Lower lobe of right lung (tissue), 2 donors: ENCODE data around the gene ANO2. TPM values are rescaled to one million over a fixed set of nuclear protein-coding genes. Genes with fewer than 3 reads are reported as not detected.

ENCODE experiments used
- ATAC-seq, 2 donors: fragments of 200-7000 bp; cut with Tn5 transposase; one replicate each; pipeline ENCODE4 v1.9.1; 2020 to 2022; ENCODE audit warnings: mild to moderate bottlenecking in 2 of 2, moderate library complexity in 2 of 2
- DNase-seq: peaks from one replicate; pipeline ENCODE4 v3.0.0-alpha.2; 2020
- H3K27ac ChIP-seq: fragments of 200-600 bp; one replicate; pipeline ENCODE4 v1.8.0; 2022
- H3K27me3 ChIP-seq: fragments of 200-600 bp; one replicate; pipeline ENCODE4 v1.8.0; 2022; ENCODE audit warnings: low read depth
- H3K36me3 ChIP-seq: fragments of 200-600 bp; one replicate; pipeline ENCODE4 v1.8.0; 2022; ENCODE audit warnings: mild to moderate bottlenecking
- H3K4me1 ChIP-seq: fragments of 200-600 bp; one replicate; pipeline ENCODE4 v1.8.0; 2022
- H3K4me3 ChIP-seq: fragments of 200-600 bp; one replicate; pipeline ENCODE4 v1.8.0; 2022; ENCODE audit warnings: mild to moderate bottlenecking
- H3K9me3 ChIP-seq: fragments of 200-600 bp; one replicate; pipeline ENCODE4 v1.8.0; 2022
- CTCF ChIP-seq: fragments of 200-600 bp; IDR thresholded peaks from one replicate; pipeline ENCODE4 v1.8.0; 2022; ENCODE audit warnings: antibody characterized with exemption, mild to moderate bottlenecking
- intact Hi-C: fragments of 100-400 bp; cut with DNase I; formaldehyde crosslinking; loops from one replicate; pipeline ENCODE4 v1.11.0; 2022
- total RNA-seq: library from RNA; stranded (reverse); fragmentation: NEBNext Ultra II Directional; extraction: Animal tissue kit (Norgen Biotek cat#: 25700); gene quantifications from one replicate; pipeline ENCODE4 v1.2.1, GENCODE V29; 2021
- donor health status: DM: no; HTN: yes; CAD: no; lungs with severe emphysema.

Gene ANO2
- total RNA-seq, 1 donor from 2014 or later: 22.2 TPM

- DNase-seq: no peak
- no peak for TF ChIP-seq CTCF
- intact Hi-C loops: no loop called here
- no peaks in the 10 kb centered on the region for H3K4me1 ChIP-seq
- H3K27me3 ChIP-seq: no peaks in the 10 kb centered on the region
- no peak overlapping the region for H3K27ac ChIP-seq
- no peak for ATAC-seq
- H3K36me3 ChIP-seq: no peaks in the 10 kb centered on the region
- no peak overlapping the region for H3K4me3 ChIP-seq
- no peaks in the 10 kb centered on the region for H3K9me3 ChIP-seq
These were observed 228.1 kb downstream of the ANO2 start for GRCh38 chr12:5716976-5717375.

- no peak for TF ChIP-seq CTCF
- Histone ChIP-seq H3K9me3 (no peaks in the 10 kb centered on the region), H3K36me3 (no peaks in the 10 kb centered on the region), H3K27ac (no peak overlapping the region), H3K4me3 (no peak overlapping the region), H3K27me3 (no peaks in the 10 kb centered on the region), H3K4me1 (no peaks in the 10 kb centered on the region)
- ATAC-seq (no peak), DNase-seq (no peak)
- intact Hi-C loops: no loop called here
These were observed 228.9 kb downstream of the ANO2 start for GRCh38 chr12:5716201-5716600.

- Histone ChIP-seq H3K27me3 (no peaks in the 10 kb centered on the region), H3K4me1 (no peaks in the 10 kb centered on the region), H3K27ac (no peak overlapping the region), H3K9me3 (no peaks in the 10 kb centered on the region), H3K4me3 (no peak overlapping the region), H3K36me3 (no peaks in the 10 kb centered on the region)
- no peak for ATAC-seq
- no peak for DNase-seq
- intact Hi-C loops: no loop called here
- no peak for TF ChIP-seq CTCF
These were observed 230.0 kb downstream of the ANO2 start for GRCh38 chr12:5715021-5715420.

DNA sequence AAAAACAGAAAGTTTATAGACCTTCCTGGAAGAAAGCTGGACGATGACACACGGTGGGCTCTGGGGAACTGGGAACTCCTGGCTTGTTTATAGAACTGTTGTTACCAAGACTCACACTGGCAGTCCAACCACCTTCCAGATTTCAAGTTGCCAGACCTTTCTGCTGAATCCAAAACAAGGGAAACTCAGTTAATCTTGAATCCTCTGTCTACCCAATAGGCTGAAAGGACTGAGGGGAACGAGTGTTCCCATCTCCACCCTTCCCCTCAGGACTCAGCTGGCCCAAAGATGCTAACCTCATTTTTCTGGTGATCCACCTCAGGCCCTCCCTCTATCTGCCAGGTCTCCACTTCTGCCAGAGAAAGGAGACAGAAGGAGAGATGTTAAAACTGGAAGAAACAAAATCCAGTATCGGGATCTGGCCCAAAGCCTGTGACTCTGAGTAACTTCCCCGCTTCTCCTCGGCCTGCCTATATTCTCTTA is 231.4 kb downstream of the ANO2 start:
- intact Hi-C loops: no loop called here
- Histone ChIP-seq H3K9me3 (no peaks in the 10 kb centered on the region), H3K4me1 (no peaks in the 10 kb centered on the region), H3K4me3 (no peak overlapping the region), H3K36me3 (no peaks in the 10 kb centered on the region), H3K27ac (no peak overlapping the region), H3K27me3 (no peaks in the 10 kb centered on the region)
- TF ChIP-seq CTCF: no peak
- no peak for DNase-seq
- no peak for ATAC-seq

DNA sequence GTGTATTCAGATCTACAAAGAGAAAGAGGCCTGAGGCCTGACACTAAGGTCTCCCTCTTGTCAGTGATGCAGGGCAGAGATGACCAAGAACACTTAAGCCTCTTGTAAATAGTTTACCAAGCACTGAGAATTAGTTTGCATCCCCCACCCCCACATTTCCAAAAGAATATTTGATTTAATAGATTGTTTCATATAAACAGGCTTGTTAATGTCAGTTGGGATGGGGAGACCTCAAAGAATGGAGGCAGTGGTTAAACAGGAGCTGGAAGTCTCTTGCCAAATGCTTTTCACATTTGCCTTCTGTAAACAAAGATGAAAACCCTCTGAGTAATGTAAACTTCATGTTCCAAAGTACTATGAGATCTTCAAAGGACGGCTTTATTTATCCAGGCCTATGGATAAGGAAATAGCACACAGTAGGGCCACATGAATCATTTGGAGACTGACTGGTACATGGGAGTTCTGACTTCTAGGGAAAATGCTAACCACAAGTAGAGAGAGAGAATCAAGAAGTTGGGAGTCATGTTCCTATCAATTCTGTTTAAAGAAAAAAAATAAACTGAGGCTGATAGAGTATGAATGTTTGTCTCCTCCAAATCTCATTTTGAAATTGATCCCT is 234.7 kb downstream of the ANO2 start:
- intact Hi-C loops: no loop called here
- Histone ChIP-seq H3K4me3 (no peak overlapping the region), H3K9me3 (no peaks in the 10 kb centered on the region)

More for the DNA sequence above, 234.7 kb downstream of the ANO2 start:
- Histone ChIP-seq H3K27me3 (no peaks in the 10 kb centered on the region), H3K27ac (no peak overlapping the region), H3K36me3 (no peaks in the 10 kb centered on the region), H3K4me1 (no peaks in the 10 kb centered on the region)
- DNase-seq: no peak
- no peak for TF ChIP-seq CTCF
- no peak for ATAC-seq
